GM12891 (cell line): Measurements from ENCODE around the gene THEM4.

Source experiments
- PAX5 ChIP-seq: IDR thresholded peaks from 2 replicates; pipeline ENCODE4 v1.6.1; 2011; ENCODE audit warnings: low read length, moderate library complexity, mild to moderate bottlenecking; ENCODE audit not compliant: insufficient read depth, severe bottlenecking
- POLR2A ChIP-seq: IDR thresholded peaks from 2 replicates; pipeline ENCODE4 v1.6.1; 2011; ENCODE audit warnings: low read depth, low read length, control low read depth
- POLR2AphosphoS5 ChIP-seq: IDR thresholded peaks from 2 replicates; pipeline ENCODE4 v1.6.1; 2011; ENCODE audit warnings: low read depth, low read length, control low read depth

- no peak for TF ChIP-seq PAX5
- no peak for TF ChIP-seq POLR2AphosphoS5
- no peak for TF ChIP-seq POLR2A
Observed at GRCh38 chr1:151839457-151840403, 69.6 kb downstream of the THEM4 start, which contains the start of gene C2CD4D.
